Measurements from ENCODE around the gene PPIP5K2. TPM values are rescaled to one million over a fixed set of nuclear protein-coding genes. Genes with fewer than 3 reads are reported as not detected.

The PPIP5K2 gene
- total and polyA plus RNA-seq, 2 of the 8 experiments (the other 6 are each of a cell fraction or from before 2014, with no cell fraction given): 14.8 to 46.6 TPM

DNA sequence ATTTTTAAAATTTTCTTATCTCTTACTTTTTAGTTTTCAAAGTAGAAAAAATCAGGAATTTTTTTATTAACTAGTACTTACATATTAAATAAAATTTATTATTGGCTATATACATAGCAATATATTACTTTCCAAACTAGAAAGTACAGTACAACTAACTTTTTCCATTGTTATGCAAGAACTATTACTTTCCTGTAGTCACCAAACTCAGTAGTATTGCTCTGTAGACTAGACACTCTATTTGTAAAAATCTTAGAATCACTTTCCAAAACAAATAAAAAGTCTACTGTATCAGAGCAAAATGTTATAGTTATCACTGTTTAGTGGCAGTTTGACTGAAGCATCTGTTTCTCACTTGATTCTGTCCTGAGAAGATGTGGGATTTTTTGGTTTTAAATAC, 83.1 kb downstream of the PPIP5K2 start:
- Histone ChIP-seq H3K27me3 (replicated peaks in 1 of 4; ENCODE audit: control insufficient read depth in 3 of 4, extremely low read depth in 1 of 4, insufficient read depth in 3 of 4, low read length in 3 of 4) (no peaks in the 10 kb centered on the region), H3K4me3 (ENCODE audit: extremely low read depth in 1 of 4, insufficient read depth in 2 of 4, low read depth in 3 of 4, low read length in 4 of 4) (no peak overlapping the region), H4K5ac (ENCODE audit: insufficient read length, low read depth, low read length) (no peak overlapping the region), H3K9me3 (ENCODE audit: insufficient read depth in 2 of 2, low read depth in 1 of 2, low read length in 1 of 2) (no peaks in the 10 kb centered on the region), H3K79me1 (ENCODE audit: low read depth, low read length) (no peaks in the 10 kb centered on the region), H2BK12ac (ENCODE audit: low read depth, low read length) (no peak overlapping the region), H3K4ac (replicated peaks; ENCODE audit: insufficient read length, low read depth, low read length) (no peak overlapping the region), H3K18ac (ENCODE audit: extremely low read depth, low read length) (no peak overlapping the region), H3K9ac (replicated peaks in 1 of 4; ENCODE audit: extremely low read depth in 1 of 4, low read depth in 3 of 4, low read length in 3 of 4) (no peak overlapping the region), H4K20me1 (replicated peaks in 1 of 2; ENCODE audit: control insufficient read depth in 1 of 2, insufficient read depth in 2 of 2, low read length in 2 of 2) (no peaks in the 10 kb centered on the region), H3K23me2 (ENCODE audit: low read depth, low read length) (no peaks in the 10 kb centered on the region), H3K79me2 (ENCODE audit: control insufficient read depth in 1 of 2, insufficient read depth in 2 of 2, low read length in 2 of 2) (no peaks in the 10 kb centered on the region), H4K8ac (ENCODE audit: extremely low read depth, insufficient read depth, low read length) (no peak overlapping the region), H3K36me3 (ENCODE audit: control insufficient read depth in 2 of 4, insufficient read depth in 4 of 4, low read length in 3 of 4) (no peaks in the 10 kb centered on the region; a peak in 2 of 8 replicates), H2AK5ac (ENCODE audit: low read depth, low read length) (no peak overlapping the region), H3K27ac (ENCODE audit: low read depth, low read length) (no peak overlapping the region), H2AFZ (ENCODE audit: low read length) (no peak overlapping the region), H3K56ac (replicated peaks; ENCODE audit: insufficient read length, low read depth, low read length) (no peak overlapping the region), H3K23ac (ENCODE audit: insufficient read length) (no peak overlapping the region), H2BK15ac (ENCODE audit: low read length) (no peak overlapping the region), H3K14ac (ENCODE audit: insufficient read length) (no peak overlapping the region), H2BK120ac (replicated peaks; ENCODE audit: low read depth, low read length) (no peak overlapping the region), H2BK5ac (ENCODE audit: low read depth, low read length) (no peak overlapping the region), H3K4me1 (replicated peaks in 1 of 4; ENCODE audit: control insufficient read depth in 3 of 4, insufficient read depth in 4 of 4, low read length in 3 of 4) (no peaks in the 10 kb centered on the region), H4K91ac (replicated peaks; ENCODE audit: insufficient read length, low read length) (no peak overlapping the region), H3K4me2 (ENCODE audit: insufficient read depth in 1 of 2, low read depth in 2 of 2, low read length in 2 of 2) (no peak overlapping the region), H2BK20ac (ENCODE audit: low read length) (no peak overlapping the region)
- TF ChIP-seq, protein P1, sequence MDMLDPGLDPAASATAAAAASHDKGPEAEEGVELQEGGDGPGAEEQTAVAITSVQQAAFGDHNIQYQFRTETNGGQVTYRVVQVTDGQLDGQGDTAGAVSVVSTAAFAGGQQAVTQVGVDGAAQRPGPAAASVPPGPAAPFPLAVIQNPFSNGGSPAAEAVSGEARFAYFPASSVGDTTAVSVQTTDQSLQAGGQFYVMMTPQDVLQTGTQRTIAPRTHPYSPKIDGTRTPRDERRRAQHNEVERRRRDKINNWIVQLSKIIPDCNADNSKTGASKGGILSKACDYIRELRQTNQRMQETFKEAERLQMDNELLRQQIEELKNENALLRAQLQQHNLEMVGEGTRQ (IDR thresholded peaks at IDR 0.05; ENCODE audit: low read length): no peak
- TF ChIP-seq ASH2L (IDR thresholded peaks at IDR 0.05; ENCODE audit: low read length): no peak
- no peak for TF ChIP-seq CBX8 (IDR thresholded peaks at IDR 0.05; ENCODE audit: borderline replicate concordance, low read depth, low read length)
- TF ChIP-seq FOSL1 (IDR thresholded peaks at IDR 0.05; ENCODE audit: insufficient read depth, low read depth, low read length): no peak
- no peak for TF ChIP-seq CHD1 (IDR thresholded peaks at IDR 0.05; ENCODE audit: low read depth, low read length)
- TF ChIP-seq TCF12 (IDR thresholded peaks at IDR 0.05; ENCODE audit: low read depth, low read length): no peak
- no peak for TF ChIP-seq POLR2AphosphoS5 (IDR thresholded peaks at IDR 0.05; ENCODE audit: low read depth, low read length)
- no peak for TF ChIP-seq RBBP5 (IDR thresholded peaks at IDR 0.05; ENCODE audit: borderline replicate concordance, low read depth, low read length)
- no peak for TF ChIP-seq CTBP2 (IDR thresholded peaks at IDR 0.05; ENCODE audit: borderline replicate concordance, insufficient read depth, insufficient read length, low read length)
- CTCF ChIA-PET (ENCODE audit: partially characterized antibody): interaction anchor here (0.6 to 3.9 kb wide), 2 partner anchors 20 to 25 kb away, joined by 3 to 22 read pairs; no protein-coding TSS in a partner anchor
- FAIRE-seq (no peak), DNase-seq (ENCODE audit: low read depth in 1 of 2, low spot score in 2 of 2) (no peak)
- POLR2A ChIA-PET (ENCODE audit: partially characterized antibody): no interaction called here

Data from H1 (cell line).